Measurements from ENCODE around the gene ZNF764.
"Not testable (repeated sequence)": the region's sequence is repeated elsewhere in the genome, so short reads cannot be mapped to it uniquely, and the experiment has no call there.

ZNF764 gene

GRCh38 chr16:30543067-30543466 lies 15.1 kb downstream of the ZNF764 start:
- H3K4me1 Mint-ChIP-seq (ENCODE audit: low read depth), result peaks cover 5% of the 10 kb centered on the region
- H3K9me3 Mint-ChIP-seq, result no peaks in the 10 kb centered on the region
- no peak overlapping the region for H3K27ac Mint-ChIP-seq
- no peaks in the 10 kb centered on the region for H3K27me3 Mint-ChIP-seq (ENCODE audit: low read depth)
- peaks cover 4% of the 10 kb centered on the region for H3K36me3 Mint-ChIP-seq (ENCODE audit: low read depth)
- no peak overlapping the region for H3K4me3 Mint-ChIP-seq

DNA sequence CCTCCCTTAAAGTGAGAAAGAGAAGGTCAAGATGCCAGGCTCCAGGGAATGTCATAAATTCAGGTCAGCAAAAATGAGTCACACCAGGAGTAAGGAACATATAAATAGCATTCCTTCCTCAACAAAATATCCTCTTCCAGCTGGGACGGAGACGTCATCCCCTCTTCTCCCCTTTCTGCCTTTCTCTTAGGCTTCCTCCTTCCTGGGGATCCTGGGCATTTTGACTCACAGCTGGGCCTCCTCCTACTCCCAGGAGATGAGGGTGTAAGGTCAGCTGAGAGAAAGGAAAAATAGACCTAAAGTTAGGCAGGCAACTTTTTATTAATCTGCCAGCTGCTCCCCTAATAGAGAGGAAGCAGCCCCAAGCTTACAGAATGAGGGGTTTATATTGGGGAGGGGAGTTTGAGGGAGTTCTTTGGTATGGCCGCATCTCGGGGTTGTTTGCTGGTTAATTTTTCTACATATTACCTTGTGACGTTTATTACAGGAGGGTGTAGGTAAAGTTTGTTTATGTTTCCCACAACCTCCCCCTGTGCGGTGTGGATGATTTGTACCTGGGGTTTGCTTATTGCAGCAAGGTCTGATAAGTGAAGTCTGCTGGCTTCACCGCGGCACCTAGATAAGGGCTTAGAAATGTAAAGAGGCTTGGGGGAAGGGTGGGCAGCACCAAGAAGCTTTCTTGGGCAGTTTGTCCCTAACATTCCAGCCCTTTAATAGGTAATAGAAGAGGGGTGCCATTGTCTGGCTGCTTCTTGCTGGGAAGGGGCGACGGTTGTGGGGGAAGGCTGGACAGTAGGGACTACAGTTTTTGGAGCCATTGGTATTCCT lies 16.5 kb downstream of the ZNF764 start:
- H3K27ac Mint-ChIP-seq, result no peak overlapping the region
- no peaks in the 10 kb centered on the region for H3K27me3 Mint-ChIP-seq (ENCODE audit: low read depth)
- peaks cover 4% of the 10 kb centered on the region for H3K36me3 Mint-ChIP-seq (ENCODE audit: low read depth)
- peaks cover 10% of the 10 kb centered on the region for H3K4me1 Mint-ChIP-seq (ENCODE audit: low read depth)
- H3K4me3 Mint-ChIP-seq, result no peak overlapping the region
- H3K9me3 Mint-ChIP-seq, result no peaks in the 10 kb centered on the region

DNA sequence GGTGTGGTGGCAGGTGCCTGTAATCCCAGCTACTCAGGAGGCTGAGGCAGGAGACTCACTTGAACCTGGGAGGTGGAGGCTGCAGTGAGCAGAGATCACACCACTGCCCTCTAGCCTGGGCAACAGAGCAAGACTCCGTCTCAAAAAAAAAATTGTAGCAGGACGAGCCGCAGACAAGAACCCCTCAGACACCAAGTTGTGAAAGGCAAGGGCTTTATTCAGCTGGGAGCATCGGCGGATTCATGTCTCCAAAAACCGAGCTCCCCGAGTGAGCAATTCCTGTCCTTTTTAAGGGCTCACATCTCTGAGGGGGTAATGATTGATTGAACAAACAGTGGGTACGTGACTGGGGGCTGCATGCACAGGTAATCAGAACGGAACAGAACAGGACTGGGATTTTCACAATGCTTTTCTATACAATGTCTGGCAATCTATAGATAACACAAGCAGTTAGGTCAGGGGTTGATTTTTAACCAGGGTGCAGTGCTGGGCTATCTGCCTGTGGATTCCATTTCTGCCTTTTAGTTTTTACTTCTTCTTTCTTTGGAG lies 17.2 kb downstream of the ZNF764 start:
- H3K9me3 Mint-ChIP-seq; H3K27ac Mint-ChIP-seq; H3K36me3 Mint-ChIP-seq (ENCODE audit: low read depth); H3K4me3 Mint-ChIP-seq; H3K27me3 Mint-ChIP-seq (ENCODE audit: low read depth): not testable (repeated sequence)
- H3K4me1 Mint-ChIP-seq (ENCODE audit: low read depth), result peaks cover 12% of the 10 kb centered on the region

DNA sequence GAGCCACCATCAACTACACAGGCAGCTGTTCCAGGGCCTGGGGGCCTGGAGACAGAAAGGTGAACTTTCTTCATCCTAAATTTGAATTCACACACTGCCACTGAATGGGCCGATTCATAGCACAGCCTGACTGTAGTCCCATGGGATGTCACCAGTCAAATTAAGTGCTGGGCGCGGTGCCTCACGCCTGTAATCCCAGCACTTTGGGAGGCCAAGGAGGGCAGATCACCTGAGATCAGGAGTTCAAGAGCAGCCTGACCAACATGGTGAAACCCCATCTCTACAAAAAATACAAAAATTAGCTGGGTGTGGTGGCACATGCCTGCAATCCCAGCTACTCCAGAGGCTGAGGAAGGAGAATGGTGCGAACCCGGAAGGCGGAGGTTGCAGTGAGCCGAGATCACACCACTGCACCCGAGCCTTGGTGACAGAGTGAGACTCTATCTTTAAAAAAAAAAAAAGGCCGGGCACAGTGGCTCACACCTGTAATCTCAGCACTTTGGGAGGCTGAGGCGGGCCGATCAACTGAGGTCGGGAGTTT lies 18.1 kb downstream of the ZNF764 start:
- H3K4me1 Mint-ChIP-seq (ENCODE audit: low read depth), result peaks cover 17% of the 10 kb centered on the region
- not testable (repeated sequence) for H3K27me3 Mint-ChIP-seq (ENCODE audit: low read depth); H3K4me3 Mint-ChIP-seq; H3K36me3 Mint-ChIP-seq (ENCODE audit: low read depth); H3K27ac Mint-ChIP-seq; H3K9me3 Mint-ChIP-seq

GRCh38 chr16:30539000-30539964 lies 18.9 kb downstream of the ZNF764 start:
- Mint-ChIP-seq H3K4me1 (ENCODE audit: low read depth) (peaks cover 20% of the 10 kb centered on the region), H3K9me3 (no peaks in the 10 kb centered on the region), H3K4me3 (no peak overlapping the region), H3K36me3 (ENCODE audit: low read depth) (peaks cover 8% of the 10 kb centered on the region), H3K27me3 (ENCODE audit: low read depth) (no peaks in the 10 kb centered on the region), H3K27ac (no peak overlapping the region)

GRCh38 chr16:30536391-30537024 lies 21.7 kb downstream of the ZNF764 start:
- H3K27me3 Mint-ChIP-seq (ENCODE audit: low read depth); H3K9me3 Mint-ChIP-seq: not testable (repeated sequence)
- Mint-ChIP-seq H3K27ac (peak overlapping the region; percentile 99), H3K4me1 (ENCODE audit: low read depth) (peaks cover 24% of the 10 kb centered on the region), H3K36me3 (ENCODE audit: low read depth) (peaks cover 12% of the 10 kb centered on the region), H3K4me3 (peak overlapping the region; percentile 96)

DNA sequence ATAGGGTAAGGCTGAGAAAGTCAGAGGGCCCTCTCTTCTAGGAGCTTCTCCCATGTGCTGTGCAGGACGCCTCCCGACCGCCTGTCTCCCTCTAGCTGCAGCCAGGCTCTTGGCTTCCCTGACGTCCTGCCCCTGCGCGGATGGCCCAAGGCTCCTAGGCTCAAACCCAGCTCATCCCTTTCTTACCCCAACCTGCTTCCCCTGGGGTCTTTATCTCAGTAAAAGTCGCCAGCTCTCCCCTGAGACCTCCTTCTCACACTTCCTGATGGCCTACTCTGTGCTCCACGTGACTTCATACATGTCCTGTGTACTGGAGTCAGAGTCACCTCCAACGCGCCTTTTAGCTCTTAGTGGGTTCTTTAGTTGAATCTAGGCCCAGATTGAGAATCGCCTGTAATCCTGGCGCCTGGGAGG lies 22.4 kb downstream of the ZNF764 start:
- H3K9me3 Mint-ChIP-seq, result no peaks in the 10 kb centered on the region
- H3K27me3 Mint-ChIP-seq (ENCODE audit: low read depth), result no peaks in the 10 kb centered on the region
- peaks cover 26% of the 10 kb centered on the region for H3K4me1 Mint-ChIP-seq (ENCODE audit: low read depth)
- peak overlapping the region; percentile 96 for H3K4me3 Mint-ChIP-seq
- H3K27ac Mint-ChIP-seq, result peak overlapping the region; percentile 99
- peaks cover 18% of the 10 kb centered on the region for H3K36me3 Mint-ChIP-seq (ENCODE audit: low read depth)

DNA sequence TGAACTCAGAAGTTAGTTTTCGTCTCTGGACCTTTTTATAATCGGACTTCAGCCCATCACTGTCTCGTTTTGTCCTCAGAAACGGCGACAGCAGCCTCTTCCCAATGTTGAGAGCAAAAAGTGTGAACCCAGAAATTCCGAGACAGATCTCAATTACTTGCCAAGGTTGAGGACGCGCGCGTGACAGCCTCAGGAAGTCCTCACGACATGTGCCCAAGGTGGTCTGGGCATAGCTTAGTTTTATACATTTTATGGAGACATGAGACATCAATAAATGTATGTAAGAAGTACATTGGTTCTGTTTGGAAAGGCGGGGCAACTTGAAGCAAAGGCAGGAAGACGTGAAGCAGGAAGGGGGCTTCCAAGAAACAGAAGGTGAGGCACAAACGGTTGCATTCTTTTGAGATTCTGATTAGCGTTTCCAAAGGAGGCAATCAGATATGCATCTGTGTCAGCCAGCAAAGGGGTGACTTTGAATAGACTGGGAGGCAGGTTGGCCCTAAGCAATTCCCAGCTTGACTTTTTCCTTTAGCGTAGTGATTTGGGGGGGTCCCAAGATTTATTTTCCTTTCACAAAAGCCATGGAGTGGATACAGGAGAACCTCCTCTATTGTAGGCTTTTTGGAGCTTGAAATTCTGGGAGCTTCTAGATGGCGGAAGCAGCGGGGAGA lies 22.9 kb downstream of the ZNF764 start:
- peak overlapping the region; percentile 99 for H3K27ac Mint-ChIP-seq
- no peaks in the 10 kb centered on the region for H3K9me3 Mint-ChIP-seq
- peaks cover 27% of the 10 kb centered on the region for H3K4me1 Mint-ChIP-seq (ENCODE audit: low read depth)
- peaks cover 18% of the 10 kb centered on the region for H3K36me3 Mint-ChIP-seq (ENCODE audit: low read depth)
- H3K4me3 Mint-ChIP-seq, result peak overlapping the region; percentile 96
- no peaks in the 10 kb centered on the region for H3K27me3 Mint-ChIP-seq (ENCODE audit: low read depth)

- H3K36me3 Mint-ChIP-seq (ENCODE audit: low read depth), result peaks cover 18% of the 10 kb centered on the region
- peak within 1 kb of the TSS; percentile 99 for H3K27ac Mint-ChIP-seq
- no peaks in the 10 kb centered on the region for H3K9me3 Mint-ChIP-seq
- H3K4me3 Mint-ChIP-seq, result peak within 1 kb of the TSS; percentile 96
- peaks cover 30% of the 10 kb centered on the region for H3K4me1 Mint-ChIP-seq (ENCODE audit: low read depth)
- no peaks in the 10 kb centered on the region for H3K27me3 Mint-ChIP-seq (ENCODE audit: low read depth)
Measured at GRCh38 chr16:30534368-30535105, 23.6 kb downstream of the ZNF764 start, which contains the start of gene ZNF747. Gene ZNF747, minus strand, starts transcription at chr16:30534858. Its CDS starts 179 bp downstream, at chr16:30534679.

DNA sequence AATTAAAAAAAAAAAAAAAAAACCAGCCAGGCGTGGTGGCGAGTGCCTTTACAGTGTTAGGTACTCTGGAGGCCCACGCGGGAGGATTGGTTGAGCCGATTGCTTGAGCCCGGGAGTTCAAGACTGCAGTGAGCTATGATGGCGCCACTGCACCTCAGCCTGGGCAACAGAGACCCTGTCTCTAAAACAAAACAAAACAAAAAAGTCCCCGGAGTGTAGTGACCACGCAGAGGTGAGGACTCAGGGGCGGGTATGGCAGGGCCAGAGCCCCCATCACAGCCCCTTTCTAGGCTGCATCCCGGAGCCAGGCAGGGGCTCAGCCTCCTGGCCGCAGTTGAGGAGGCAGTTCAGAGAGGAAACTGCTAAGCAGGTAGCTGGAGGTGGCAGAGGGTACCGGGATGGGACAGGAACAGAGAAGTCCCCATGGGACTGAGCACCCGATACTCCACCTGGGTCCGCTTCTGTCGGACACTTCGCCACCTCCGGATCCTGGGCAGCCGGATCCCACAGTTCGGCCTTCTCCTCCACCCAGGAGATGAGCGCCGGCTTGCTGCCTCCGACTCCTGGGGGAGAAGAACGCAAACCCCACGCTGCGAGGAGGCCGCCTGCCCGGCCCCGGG lies 24.3 kb downstream of the ZNF764 start:
- Mint-ChIP-seq H3K4me3 (peak overlapping the region; percentile 96), H3K27ac (peak overlapping the region; percentile 87), H3K9me3 (no peaks in the 10 kb centered on the region), H3K27me3 (ENCODE audit: low read depth) (no peaks in the 10 kb centered on the region), H3K36me3 (ENCODE audit: low read depth) (peaks cover 17% of the 10 kb centered on the region), H3K4me1 (ENCODE audit: low read depth) (peaks cover 32% of the 10 kb centered on the region)

DNA sequence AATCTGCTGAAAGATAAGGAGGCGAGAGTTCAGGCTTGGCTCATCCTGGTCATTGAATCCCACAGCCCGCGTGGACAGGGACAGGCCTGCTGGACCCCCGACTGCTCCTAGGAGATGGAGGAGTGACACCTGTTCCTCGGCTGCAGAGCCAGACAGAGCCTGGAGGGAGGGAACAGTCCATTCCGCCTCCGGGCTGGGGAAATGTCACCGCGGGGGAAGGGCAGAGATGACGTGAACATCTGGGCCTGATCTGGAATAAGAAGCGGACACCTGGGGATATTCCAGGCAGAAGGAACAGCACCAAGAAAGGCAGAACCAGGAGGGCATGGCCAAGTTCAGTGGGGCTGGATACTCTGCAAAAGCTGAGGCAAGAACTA lies 25.0 kb downstream of the ZNF764 start:
- Mint-ChIP-seq H3K27me3 (ENCODE audit: low read depth) (no peaks in the 10 kb centered on the region), H3K4me1 (ENCODE audit: low read depth) (peaks cover 36% of the 10 kb centered on the region)

GRCh38 chr16:30532285-30533145 lies 25.7 kb downstream of the ZNF764 start:
- H3K4me3 Mint-ChIP-seq, result no peak overlapping the region
- H3K36me3 Mint-ChIP-seq (ENCODE audit: low read depth), result peaks cover 15% of the 10 kb centered on the region
- H3K4me1 Mint-ChIP-seq (ENCODE audit: low read depth), result peaks cover 41% of the 10 kb centered on the region
- no peaks in the 10 kb centered on the region for H3K9me3 Mint-ChIP-seq
- no peaks in the 10 kb centered on the region for H3K27me3 Mint-ChIP-seq (ENCODE audit: low read depth)
- no peak overlapping the region for H3K27ac Mint-ChIP-seq

More for the DNA sequence above, 25.0 kb downstream of the ZNF764 start:
- H3K27ac Mint-ChIP-seq, result peak overlapping the region; percentile 70
- H3K4me3 Mint-ChIP-seq, result peak overlapping the region; percentile 79
- H3K36me3 Mint-ChIP-seq (ENCODE audit: low read depth), result peaks cover 15% of the 10 kb centered on the region
- H3K9me3 Mint-ChIP-seq, result no peaks in the 10 kb centered on the region

Measured in T-helper 1 cell treated with Interleukin-12 subunit alpha and Interleukin-12 subunit beta and Interleukin-4 antibody, amounts not matched to agents 30 μg/mL and 1 μg/mL, for 36 hours (primary cell).